ENCODE data around the gene TRIM24. TPM values are rescaled to one million over a fixed set of nuclear protein-coding genes. Genes with fewer than 3 reads are reported as not detected.

TRIM24 gene
- total RNA-seq, 1 experiment from 2014 or later: 113 TPM

GRCh38 chr7:138493535-138493934 is 33.5 kb downstream of the TRIM24 start:
- no peaks in the 10 kb centered on the region for H3K9me3 Mint-ChIP-seq
- ChIA-PET CTCF (no interaction called here), POLR2A (no interaction called here)
- peak overlapping the region; percentile 59 for H3K27ac Mint-ChIP-seq
- ATAC-seq (no peak), DNase-seq (ENCODE audit: low spot score) (no peak)
- TF ChIP-seq GRHL2 (CRISPR knock-in tag; IDR thresholded peaks at IDR 0.05; ENCODE audit: insufficient replicate concordance, severe bottlenecking) (no peak), ZNF138 (CRISPR knock-in tag; conservative IDR thresholded peaks at IDR 0.05) (no peak), ZNF317 (CRISPR knock-in tag; IDR thresholded peaks at IDR 0.05; ENCODE audit: borderline replicate concordance, low read depth) (no peak), ZNF121 (CRISPR knock-in tag; IDR thresholded peaks at IDR 0.05) (no peak), ZSCAN18 (CRISPR knock-in tag; IDR thresholded peaks at IDR 0.05) (no peak), KAT7 (CRISPR knock-in tag; IDR thresholded peaks at IDR 0.05; ENCODE audit: borderline replicate concordance) (no peak), FOXJ3 (CRISPR knock-in tag; IDR thresholded peaks at IDR 0.05; ENCODE audit: borderline replicate concordance) (no peak)
- TF ChIP-seq, protein P1, sequence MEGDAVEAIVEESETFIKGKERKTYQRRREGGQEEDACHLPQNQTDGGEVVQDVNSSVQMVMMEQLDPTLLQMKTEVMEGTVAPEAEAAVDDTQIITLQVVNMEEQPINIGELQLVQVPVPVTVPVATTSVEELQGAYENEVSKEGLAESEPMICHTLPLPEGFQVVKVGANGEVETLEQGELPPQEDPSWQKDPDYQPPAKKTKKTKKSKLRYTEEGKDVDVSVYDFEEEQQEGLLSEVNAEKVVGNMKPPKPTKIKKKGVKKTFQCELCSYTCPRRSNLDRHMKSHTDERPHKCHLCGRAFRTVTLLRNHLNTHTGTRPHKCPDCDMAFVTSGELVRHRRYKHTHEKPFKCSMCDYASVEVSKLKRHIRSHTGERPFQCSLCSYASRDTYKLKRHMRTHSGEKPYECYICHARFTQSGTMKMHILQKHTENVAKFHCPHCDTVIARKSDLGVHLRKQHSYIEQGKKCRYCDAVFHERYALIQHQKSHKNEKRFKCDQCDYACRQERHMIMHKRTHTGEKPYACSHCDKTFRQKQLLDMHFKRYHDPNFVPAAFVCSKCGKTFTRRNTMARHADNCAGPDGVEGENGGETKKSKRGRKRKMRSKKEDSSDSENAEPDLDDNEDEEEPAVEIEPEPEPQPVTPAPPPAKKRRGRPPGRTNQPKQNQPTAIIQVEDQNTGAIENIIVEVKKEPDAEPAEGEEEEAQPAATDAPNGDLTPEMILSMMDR (IDR thresholded peaks at IDR 0.05): no peak
- TF ChIP-seq, protein P2, sequence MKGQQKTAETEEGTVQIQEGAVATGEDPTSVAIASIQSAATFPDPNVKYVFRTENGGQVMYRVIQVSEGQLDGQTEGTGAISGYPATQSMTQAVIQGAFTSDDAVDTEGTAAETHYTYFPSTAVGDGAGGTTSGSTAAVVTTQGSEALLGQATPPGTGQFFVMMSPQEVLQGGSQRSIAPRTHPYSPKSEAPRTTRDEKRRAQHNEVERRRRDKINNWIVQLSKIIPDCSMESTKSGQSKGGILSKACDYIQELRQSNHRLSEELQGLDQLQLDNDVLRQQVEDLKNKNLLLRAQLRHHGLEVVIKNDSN (CRISPR knock-in tag; IDR thresholded peaks at IDR 0.05): no peak
- H3K4me3 Mint-ChIP-seq: no peak overlapping the region
- H3K36me3 Mint-ChIP-seq: peaks cover 28% of the 10 kb centered on the region
- no peaks in the 10 kb centered on the region for H3K27me3 Mint-ChIP-seq (ENCODE audit: low read depth)
- peaks cover 71% of the 10 kb centered on the region for H3K4me1 Mint-ChIP-seq

- ChIA-PET POLR2A (no interaction called here), CTCF (no interaction called here)
- H3K9me3 Mint-ChIP-seq: no peaks in the 10 kb centered on the region
Observed at GRCh38 chr7:138495485-138495884, 35.4 kb downstream of the TRIM24 start.

DNA sequence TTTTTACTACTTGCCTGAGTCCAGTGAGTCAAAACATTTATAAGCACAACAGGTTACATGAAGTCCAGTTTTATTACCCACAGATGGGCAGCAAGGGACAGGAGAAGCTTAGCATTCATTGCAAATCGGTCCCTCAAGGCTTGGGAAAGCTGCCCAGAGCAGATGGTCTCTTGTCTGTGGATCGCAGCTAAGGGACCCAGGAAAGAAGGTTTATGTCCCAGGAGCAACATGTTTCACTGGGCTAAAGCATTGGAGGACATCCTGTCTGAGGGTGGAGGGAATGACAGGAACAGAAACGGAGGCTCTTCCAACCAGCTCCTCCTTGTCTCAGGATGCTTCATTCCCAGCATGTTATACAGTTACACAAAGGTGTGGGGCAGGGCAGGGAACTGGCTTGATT is 39.3 kb downstream of the TRIM24 start:
- ATAC-seq (peak; percentile 39; the same call in 1 of the 2 replicates), DNase-seq (ENCODE audit: low spot score) (no peak)
- no peaks in the 10 kb centered on the region for H3K27me3 Mint-ChIP-seq (ENCODE audit: low read depth)
- H3K4me3 Mint-ChIP-seq: no peak overlapping the region
- H3K27ac Mint-ChIP-seq: peak overlapping the region; percentile 44; the same call in 1 of the 2 replicates
- peaks cover 59% of the 10 kb centered on the region for H3K4me1 Mint-ChIP-seq
- CTCF ChIA-PET: no interaction called here
- POLR2A ChIA-PET: no interaction called here
- no peaks in the 10 kb centered on the region for H3K9me3 Mint-ChIP-seq
- H3K36me3 Mint-ChIP-seq: peaks cover 32% of the 10 kb centered on the region
- TF ChIP-seq GABPB1 (CRISPR knock-in tag; IDR thresholded peaks at IDR 0.05) (no peak), MAX (CRISPR knock-in tag; IDR thresholded peaks at IDR 0.05) (no peak), NFE2L1 (CRISPR knock-in tag; IDR thresholded peaks at IDR 0.05) (no peak), ELF4 (CRISPR knock-in tag; IDR thresholded peaks at IDR 0.05; ENCODE audit: low read depth) (no peak), ZNF121 (CRISPR knock-in tag; IDR thresholded peaks at IDR 0.05) (no peak), MXD4 (CRISPR knock-in tag; IDR thresholded peaks at IDR 0.05; ENCODE audit: borderline replicate concordance) (no peak), ATF1 (CRISPR knock-in tag; IDR thresholded peaks at IDR 0.05) (no peak), HMGA2 (CRISPR knock-in tag; IDR thresholded peaks at IDR 0.05) (no peak), ERG (CRISPR knock-in tag; IDR thresholded peaks at IDR 0.05) (no peak), FOXK1 (CRISPR knock-in tag; IDR thresholded peaks at IDR 0.05) (no peak), ETV6 (CRISPR knock-in tag; IDR thresholded peaks at IDR 0.05) (no peak)

More at GRCh38 chr7:138495485-138495884, 35.4 kb downstream of the TRIM24 start:
- TF ChIP-seq JAZF1 (CRISPR knock-in tag; IDR thresholded peaks at IDR 0.05) (no peak), ZNF396 (CRISPR knock-in tag; IDR thresholded peaks at IDR 0.05; ENCODE audit: borderline replicate concordance) (no peak), ZNF138 (CRISPR knock-in tag; conservative IDR thresholded peaks at IDR 0.05) (no peak), ZNF219 (CRISPR knock-in tag; IDR thresholded peaks at IDR 0.05; ENCODE audit: borderline replicate concordance) (no peak)
- TF ChIP-seq, protein P3, sequence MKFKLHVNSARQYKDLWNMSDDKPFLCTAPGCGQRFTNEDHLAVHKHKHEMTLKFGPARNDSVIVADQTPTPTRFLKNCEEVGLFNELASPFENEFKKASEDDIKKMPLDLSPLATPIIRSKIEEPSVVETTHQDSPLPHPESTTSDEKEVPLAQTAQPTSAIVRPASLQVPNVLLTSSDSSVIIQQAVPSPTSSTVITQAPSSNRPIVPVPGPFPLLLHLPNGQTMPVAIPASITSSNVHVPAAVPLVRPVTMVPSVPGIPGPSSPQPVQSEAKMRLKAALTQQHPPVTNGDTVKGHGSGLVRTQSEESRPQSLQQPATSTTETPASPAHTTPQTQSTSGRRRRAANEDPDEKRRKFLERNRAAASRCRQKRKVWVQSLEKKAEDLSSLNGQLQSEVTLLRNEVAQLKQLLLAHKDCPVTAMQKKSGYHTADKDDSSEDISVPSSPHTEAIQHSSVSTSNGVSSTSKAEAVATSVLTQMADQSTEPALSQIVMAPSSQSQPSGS (CRISPR knock-in tag; IDR thresholded peaks at IDR 0.05; ENCODE audit: borderline replicate concordance, low read depth): no peak
- TF ChIP-seq, protein P4, sequence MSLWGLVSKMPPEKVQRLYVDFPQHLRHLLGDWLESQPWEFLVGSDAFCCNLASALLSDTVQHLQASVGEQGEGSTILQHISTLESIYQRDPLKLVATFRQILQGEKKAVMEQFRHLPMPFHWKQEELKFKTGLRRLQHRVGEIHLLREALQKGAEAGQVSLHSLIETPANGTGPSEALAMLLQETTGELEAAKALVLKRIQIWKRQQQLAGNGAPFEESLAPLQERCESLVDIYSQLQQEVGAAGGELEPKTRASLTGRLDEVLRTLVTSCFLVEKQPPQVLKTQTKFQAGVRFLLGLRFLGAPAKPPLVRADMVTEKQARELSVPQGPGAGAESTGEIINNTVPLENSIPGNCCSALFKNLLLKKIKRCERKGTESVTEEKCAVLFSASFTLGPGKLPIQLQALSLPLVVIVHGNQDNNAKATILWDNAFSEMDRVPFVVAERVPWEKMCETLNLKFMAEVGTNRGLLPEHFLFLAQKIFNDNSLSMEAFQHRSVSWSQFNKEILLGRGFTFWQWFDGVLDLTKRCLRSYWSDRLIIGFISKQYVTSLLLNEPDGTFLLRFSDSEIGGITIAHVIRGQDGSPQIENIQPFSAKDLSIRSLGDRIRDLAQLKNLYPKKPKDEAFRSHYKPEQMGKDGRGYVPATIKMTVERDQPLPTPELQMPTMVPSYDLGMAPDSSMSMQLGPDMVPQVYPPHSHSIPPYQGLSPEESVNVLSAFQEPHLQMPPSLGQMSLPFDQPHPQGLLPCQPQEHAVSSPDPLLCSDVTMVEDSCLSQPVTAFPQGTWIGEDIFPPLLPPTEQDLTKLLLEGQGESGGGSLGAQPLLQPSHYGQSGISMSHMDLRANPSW (CRISPR knock-in tag; conservative IDR thresholded peaks at IDR 0.05; ENCODE audit: low read depth): no peak
- ATAC-seq (no peak), DNase-seq (ENCODE audit: low spot score) (no peak)
- Mint-ChIP-seq H3K36me3 (peaks cover 40% of the 10 kb centered on the region), H3K4me3 (no peak overlapping the region), H3K4me1 (peaks cover 67% of the 10 kb centered on the region), H3K27ac (no peak overlapping the region), H3K27me3 (ENCODE audit: low read depth) (no peaks in the 10 kb centered on the region)

All from WTC11 (cell line).